ENCODE results near the gene SGMS1.

DNA sequence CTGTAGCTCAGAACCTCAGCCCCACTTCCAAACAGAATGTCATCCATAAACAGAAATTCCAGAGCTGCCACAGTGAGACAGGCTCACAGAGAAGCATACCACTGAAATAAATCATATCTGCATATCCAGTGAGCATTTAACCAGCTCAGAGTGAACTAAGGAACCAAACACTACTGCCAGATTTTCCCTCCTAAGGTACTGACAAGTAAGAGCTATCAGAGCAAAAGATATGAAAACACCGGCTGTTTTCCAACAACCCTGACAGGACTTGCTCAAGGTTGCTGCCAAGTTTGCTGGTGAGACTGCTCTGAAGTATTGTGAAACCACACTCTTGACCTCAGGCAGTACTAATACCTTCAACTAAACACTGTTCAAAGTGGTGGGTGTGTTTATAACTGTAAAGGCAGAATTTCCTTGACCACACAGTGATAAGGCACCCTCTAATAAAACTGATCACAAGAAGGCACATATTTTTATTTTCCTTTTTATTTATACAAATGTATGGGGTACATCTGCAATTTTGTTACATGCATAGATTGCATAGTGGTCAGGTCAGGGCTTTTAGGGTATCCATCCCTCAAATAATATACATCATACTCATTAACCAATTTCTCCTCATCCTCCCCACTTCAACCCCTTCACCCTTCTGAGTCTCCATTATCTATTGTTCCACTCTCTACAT lies 18.3 kb downstream of the SGMS1 start:
- TF ChIP-seq, protein P1, sequence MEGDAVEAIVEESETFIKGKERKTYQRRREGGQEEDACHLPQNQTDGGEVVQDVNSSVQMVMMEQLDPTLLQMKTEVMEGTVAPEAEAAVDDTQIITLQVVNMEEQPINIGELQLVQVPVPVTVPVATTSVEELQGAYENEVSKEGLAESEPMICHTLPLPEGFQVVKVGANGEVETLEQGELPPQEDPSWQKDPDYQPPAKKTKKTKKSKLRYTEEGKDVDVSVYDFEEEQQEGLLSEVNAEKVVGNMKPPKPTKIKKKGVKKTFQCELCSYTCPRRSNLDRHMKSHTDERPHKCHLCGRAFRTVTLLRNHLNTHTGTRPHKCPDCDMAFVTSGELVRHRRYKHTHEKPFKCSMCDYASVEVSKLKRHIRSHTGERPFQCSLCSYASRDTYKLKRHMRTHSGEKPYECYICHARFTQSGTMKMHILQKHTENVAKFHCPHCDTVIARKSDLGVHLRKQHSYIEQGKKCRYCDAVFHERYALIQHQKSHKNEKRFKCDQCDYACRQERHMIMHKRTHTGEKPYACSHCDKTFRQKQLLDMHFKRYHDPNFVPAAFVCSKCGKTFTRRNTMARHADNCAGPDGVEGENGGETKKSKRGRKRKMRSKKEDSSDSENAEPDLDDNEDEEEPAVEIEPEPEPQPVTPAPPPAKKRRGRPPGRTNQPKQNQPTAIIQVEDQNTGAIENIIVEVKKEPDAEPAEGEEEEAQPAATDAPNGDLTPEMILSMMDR (IDR thresholded peaks at IDR 0.05 in 8 of 11, conservative IDR thresholded peaks at IDR 0.05 in 3 of 11): no peak
- TF ChIP-seq POLR2AphosphoS5 (IDR thresholded peaks at IDR 0.05): no peak
